ENCODE results near the gene AFF3.

- TF ChIP-seq MAX (IDR thresholded peaks at IDR 0.05) (no peak), CREB1 (IDR thresholded peaks at IDR 0.05; ENCODE audit: low read depth) (no peak), TCF12 (IDR thresholded peaks at IDR 0.05; ENCODE audit: low read depth) (no peak), EGR1 (IDR thresholded peaks at IDR 0.05) (no peak), TAF1 (IDR thresholded peaks at IDR 0.05; ENCODE audit: low read depth) (no peak), USF1 (IDR thresholded peaks at IDR 0.05) (no peak)
Observed at GRCh38 chr2:99974275-99974674, 168.1 kb downstream of the AFF3 start.

Measured in Ishikawa (cell line).